GM23338 (cell line): Measurements from ENCODE around the gene LARGE1. TPM values are rescaled to one million over a fixed set of nuclear protein-coding genes. Genes with fewer than 3 reads are reported as not detected.

Experiments used
- ATAC-seq: fragments of 200-7000 bp; cut with Tn5 transposase; 3 replicates; pipeline ENCODE4 v1.9.1; 2020
- DNase-seq: peaks from one replicate; pipeline ENCODE4 v3.0.0-alpha.2; 2015; ENCODE audit warnings: low spot score
- H2AFZ ChIP-seq: fragments of 200-600 bp; sonication (generic); 2 replicates; pipeline ENCODE4 v1.8.0; 2016; ENCODE audit warnings: antibody characterized with exemption, mild to moderate bottlenecking, moderate library complexity
- H3F3A ChIP-seq: fragments of 200-600 bp; sonication (generic); replicated peaks from 2 replicates; pipeline ENCODE4 v1.8.0; 2017; ENCODE audit warnings: antibody characterized with exemption, mixed run types, low read depth
- H3K27ac ChIP-seq: fragments of 200-600 bp; sonication (generic); 2 replicates; pipeline ENCODE4 v1.6.1; 2016; ENCODE audit warnings: low read depth
- H3K27me3 ChIP-seq: fragments of 200-600 bp; sonication (generic); 2 replicates; pipeline ENCODE4 v1.8.0; 2016; ENCODE audit warnings: mild to moderate bottlenecking, mixed run types, moderate library complexity; ENCODE audit not compliant: insufficient read depth
- H3K36me3 ChIP-seq: fragments of 200-600 bp; sonication (generic); 2 replicates; pipeline ENCODE4 v1.8.0; 2016; ENCODE audit warnings: mild to moderate bottlenecking; ENCODE audit not compliant: insufficient read depth
- H3K4me1 ChIP-seq: fragments of 200-600 bp; sonication (generic); 2 replicates; pipeline ENCODE4 v1.8.0; 2016; ENCODE audit warnings: mild to moderate bottlenecking, moderate library complexity; ENCODE audit not compliant: insufficient read depth
- H3K4me2 ChIP-seq: fragments of 200-600 bp; sonication (generic); 2 replicates; pipeline ENCODE4 v1.7.1; 2017; ENCODE audit warnings: mixed run types
- H3K4me3 ChIP-seq: fragments of 200-600 bp; sonication (generic); 2 replicates; pipeline ENCODE4 v1.6.1; 2016; ENCODE audit warnings: mixed run types
- H3K79me2 ChIP-seq: fragments of 200-600 bp; sonication (generic); replicated peaks from 2 replicates; pipeline ENCODE4 v1.8.0; 2017; ENCODE audit warnings: mild to moderate bottlenecking; ENCODE audit not compliant: insufficient read depth
- H3K9me2 ChIP-seq: fragments of 200-600 bp; sonication (generic); 2 replicates; pipeline ENCODE4 v1.8.0; 2017; ENCODE audit not compliant: insufficient read depth
- H4K20me1 ChIP-seq: fragments of 200-600 bp; sonication (generic); replicated peaks from 2 replicates; pipeline ENCODE4 v1.8.0; 2017; ENCODE audit warnings: mild to moderate bottlenecking; ENCODE audit not compliant: insufficient read depth
- H3K27ac Mint-ChIP-seq: 2 replicates; pipeline ENCODE4 v1.8.0; 2020; ENCODE audit warnings: inconsistent platforms, mild to moderate bottlenecking, moderate library complexity, mixed read lengths
- H3K27me3 Mint-ChIP-seq: 3 replicates; pipeline ENCODE4 v1.8.0; 2022; ENCODE audit warnings: low read depth, mild to moderate bottlenecking, moderate library complexity, mixed read lengths, inconsistent platforms; ENCODE audit not compliant: insufficient read depth, poor library complexity
- H3K36me3 Mint-ChIP-seq: 3 replicates; pipeline ENCODE4 v1.8.0; 2021; ENCODE audit warnings: low read depth, mild to moderate bottlenecking, inconsistent platforms, moderate library complexity, mixed read lengths
- H3K4me1 Mint-ChIP-seq: 3 replicates; pipeline ENCODE4 v1.8.0; 2020; ENCODE audit warnings: mild to moderate bottlenecking, inconsistent platforms, mixed read lengths
- H3K4me3 Mint-ChIP-seq: 3 replicates; pipeline ENCODE4 v1.8.0; 2021; ENCODE audit warnings: moderate library complexity, mild to moderate bottlenecking, inconsistent platforms, mixed read lengths
- H3K9me3 Mint-ChIP-seq: 3 replicates; pipeline ENCODE4 v1.8.0; 2020; ENCODE audit warnings: moderate library complexity, mild to moderate bottlenecking, inconsistent platforms, mixed read lengths
- CREB1 ChIP-seq: fragments of 250-450 bp; sonication (Bioruptor Pico); IDR thresholded peaks from 2 replicates; pipeline ENCODE4 v1.5.0; 2020; ENCODE audit warnings: low read depth, mild to moderate bottlenecking, moderate library complexity
- EZH2 ChIP-seq: fragments of 200-600 bp; sonication (generic); IDR thresholded peaks from one replicate; pipeline ENCODE4 v1.8.0; 2017; ENCODE audit warnings: antibody characterized with exemption, mild to moderate bottlenecking, low read depth; ENCODE audit not compliant: unreplicated experiment
- JUNB ChIP-seq: IDR thresholded peaks from one replicate; pipeline ENCODE4 v1.6.1; 2016; ENCODE audit warnings: antibody characterized with exemption; ENCODE audit not compliant: unreplicated experiment
- NANOG ChIP-seq: IDR thresholded peaks from 2 replicates; pipeline ENCODE4 v1.6.1; 2016; ENCODE audit warnings: antibody characterized with exemption, borderline replicate concordance
- POLR2AphosphoS5 ChIP-seq: IDR thresholded peaks from 2 replicates; pipeline ENCODE4 v1.6.1; 2016; ENCODE audit warnings: antibody characterized with exemption, low read depth
- STAT1 ChIP-seq: IDR thresholded peaks from one replicate; pipeline ENCODE4 v1.6.1; 2016; ENCODE audit warnings: antibody characterized with exemption; ENCODE audit not compliant: unreplicated experiment
- ZNF331 ChIP-seq: fragments of 250-450 bp; sonication (Bioruptor Pico); IDR thresholded peaks from 2 replicates; pipeline ENCODE4 v1.5.0; 2020; ENCODE audit warnings: low read depth, mild to moderate bottlenecking, moderate library complexity
- polyA plus RNA-seq: library from polyadenylated mRNA; unstranded; fragments of >200 nt; fragmentation: Nextera tagmentation; extraction: Ambion mirVana; gene quantifications from 2 replicates; pipeline ENCODE4 v1.2.1, GENCODE V29; 2016
- total RNA-seq: library from RNA; depleted of rRNA; stranded (reverse); fragments of >200 nt; shearing (Covaris generic); gene quantifications from 2 replicates; pipeline ENCODE4 v1.2.3, GENCODE V29; 2014
- TF ChIP-seq, protein P1 (sequence below): IDR thresholded peaks from 2 replicates; pipeline ENCODE4 v1.6.1; 2016; ENCODE audit warnings: antibody characterized with exemption
- TF ChIP-seq, protein P2 (sequence below), 2 experiments: fragments of 200-600 bp in 1 of 2; sonication (generic) in 1 of 2; conservative IDR thresholded peaks; 2 replicates each; pipeline versions ENCODE4 v1.5.1 to v1.6.1; 2016 to 2017; ENCODE audit warnings: antibody characterized with exemption in 2 of 2, low read depth in 2 of 2, mild to moderate bottlenecking in 2 of 2, moderate library complexity in 1 of 2
- TF ChIP-seq, protein P3 (sequence below): fragments of 250-450 bp; sonication (Bioruptor Pico); IDR thresholded peaks from 2 replicates; pipeline ENCODE4 v1.5.0; 2020; ENCODE audit warnings: mild to moderate bottlenecking, moderate library complexity

Gene LARGE1
- total and polyA plus RNA-seq, 2 experiments from 2014 or later, result 12.8 to 75.6 TPM

DNA sequence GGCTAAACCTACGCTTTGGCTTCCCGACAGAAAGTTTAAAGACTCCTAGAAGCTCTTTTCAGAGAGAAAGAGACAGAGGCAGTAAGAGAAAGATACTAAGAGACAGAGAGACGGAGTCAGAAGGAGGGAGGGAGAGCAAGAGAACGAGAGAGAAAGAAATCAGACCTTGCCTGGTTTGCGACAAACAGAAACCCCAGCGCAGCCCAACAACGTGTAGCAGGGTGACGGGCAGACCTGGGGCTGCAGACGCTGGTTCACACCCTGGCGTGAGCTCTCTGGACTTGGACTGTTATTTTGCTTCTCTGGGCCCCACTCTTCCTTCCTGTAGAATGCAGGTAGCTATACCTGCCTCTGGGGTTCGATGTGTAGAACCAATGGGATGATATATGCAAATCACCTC, 617.7 kb downstream of the LARGE1 start:
- Mint-ChIP-seq H3K9me3 (no peaks in the 10 kb centered on the region), H3K36me3 (peaks cover 11% of the 10 kb centered on the region), H3K27me3 (peaks cover 5% of the 10 kb centered on the region), H3K4me3 (no peak overlapping the region), H3K27ac (peak overlapping the region; percentile 28; the same call in 1 of the 2 replicates), H3K4me1 (peaks cover 9% of the 10 kb centered on the region)
- no peaks in the 10 kb centered on the region for H3K4me1 ChIP-seq
- H3K27ac ChIP-seq, result no peak overlapping the region
- no peaks in the 10 kb centered on the region for H3K36me3 ChIP-seq
- no peaks in the 10 kb centered on the region for H3K79me2 ChIP-seq
- ATAC-seq (peak; percentile 15; the same call in 2 of the 3 replicates), DNase-seq (peak; percentile 13)
- H3K4me2 ChIP-seq, result no peak overlapping the region
- no peaks in the 10 kb centered on the region; the same call in 1 of the 2 replicates for H4K20me1 ChIP-seq
- no peaks in the 10 kb centered on the region for H3K9me2 ChIP-seq
- TF ChIP-seq ZNF331 (no peak), NANOG (no peak), CREB1 (CRISPR knock-in tag) (no peak), STAT1 (no peak), EZH2 (no peak), POLR2AphosphoS5 (no peak), JUNB (no peak)
- TF ChIP-seq, protein P1, sequence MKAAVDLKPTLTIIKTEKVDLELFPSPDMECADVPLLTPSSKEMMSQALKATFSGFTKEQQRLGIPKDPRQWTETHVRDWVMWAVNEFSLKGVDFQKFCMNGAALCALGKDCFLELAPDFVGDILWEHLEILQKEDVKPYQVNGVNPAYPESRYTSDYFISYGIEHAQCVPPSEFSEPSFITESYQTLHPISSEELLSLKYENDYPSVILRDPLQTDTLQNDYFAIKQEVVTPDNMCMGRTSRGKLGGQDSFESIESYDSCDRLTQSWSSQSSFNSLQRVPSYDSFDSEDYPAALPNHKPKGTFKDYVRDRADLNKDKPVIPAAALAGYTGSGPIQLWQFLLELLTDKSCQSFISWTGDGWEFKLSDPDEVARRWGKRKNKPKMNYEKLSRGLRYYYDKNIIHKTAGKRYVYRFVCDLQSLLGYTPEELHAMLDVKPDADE, result no peak
- TF ChIP-seq, protein P2, sequence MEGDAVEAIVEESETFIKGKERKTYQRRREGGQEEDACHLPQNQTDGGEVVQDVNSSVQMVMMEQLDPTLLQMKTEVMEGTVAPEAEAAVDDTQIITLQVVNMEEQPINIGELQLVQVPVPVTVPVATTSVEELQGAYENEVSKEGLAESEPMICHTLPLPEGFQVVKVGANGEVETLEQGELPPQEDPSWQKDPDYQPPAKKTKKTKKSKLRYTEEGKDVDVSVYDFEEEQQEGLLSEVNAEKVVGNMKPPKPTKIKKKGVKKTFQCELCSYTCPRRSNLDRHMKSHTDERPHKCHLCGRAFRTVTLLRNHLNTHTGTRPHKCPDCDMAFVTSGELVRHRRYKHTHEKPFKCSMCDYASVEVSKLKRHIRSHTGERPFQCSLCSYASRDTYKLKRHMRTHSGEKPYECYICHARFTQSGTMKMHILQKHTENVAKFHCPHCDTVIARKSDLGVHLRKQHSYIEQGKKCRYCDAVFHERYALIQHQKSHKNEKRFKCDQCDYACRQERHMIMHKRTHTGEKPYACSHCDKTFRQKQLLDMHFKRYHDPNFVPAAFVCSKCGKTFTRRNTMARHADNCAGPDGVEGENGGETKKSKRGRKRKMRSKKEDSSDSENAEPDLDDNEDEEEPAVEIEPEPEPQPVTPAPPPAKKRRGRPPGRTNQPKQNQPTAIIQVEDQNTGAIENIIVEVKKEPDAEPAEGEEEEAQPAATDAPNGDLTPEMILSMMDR (conservative IDR thresholded peaks at IDR 0.05; ENCODE audit: low read depth in 2 of 2), result no peak
- TF ChIP-seq, protein P3, sequence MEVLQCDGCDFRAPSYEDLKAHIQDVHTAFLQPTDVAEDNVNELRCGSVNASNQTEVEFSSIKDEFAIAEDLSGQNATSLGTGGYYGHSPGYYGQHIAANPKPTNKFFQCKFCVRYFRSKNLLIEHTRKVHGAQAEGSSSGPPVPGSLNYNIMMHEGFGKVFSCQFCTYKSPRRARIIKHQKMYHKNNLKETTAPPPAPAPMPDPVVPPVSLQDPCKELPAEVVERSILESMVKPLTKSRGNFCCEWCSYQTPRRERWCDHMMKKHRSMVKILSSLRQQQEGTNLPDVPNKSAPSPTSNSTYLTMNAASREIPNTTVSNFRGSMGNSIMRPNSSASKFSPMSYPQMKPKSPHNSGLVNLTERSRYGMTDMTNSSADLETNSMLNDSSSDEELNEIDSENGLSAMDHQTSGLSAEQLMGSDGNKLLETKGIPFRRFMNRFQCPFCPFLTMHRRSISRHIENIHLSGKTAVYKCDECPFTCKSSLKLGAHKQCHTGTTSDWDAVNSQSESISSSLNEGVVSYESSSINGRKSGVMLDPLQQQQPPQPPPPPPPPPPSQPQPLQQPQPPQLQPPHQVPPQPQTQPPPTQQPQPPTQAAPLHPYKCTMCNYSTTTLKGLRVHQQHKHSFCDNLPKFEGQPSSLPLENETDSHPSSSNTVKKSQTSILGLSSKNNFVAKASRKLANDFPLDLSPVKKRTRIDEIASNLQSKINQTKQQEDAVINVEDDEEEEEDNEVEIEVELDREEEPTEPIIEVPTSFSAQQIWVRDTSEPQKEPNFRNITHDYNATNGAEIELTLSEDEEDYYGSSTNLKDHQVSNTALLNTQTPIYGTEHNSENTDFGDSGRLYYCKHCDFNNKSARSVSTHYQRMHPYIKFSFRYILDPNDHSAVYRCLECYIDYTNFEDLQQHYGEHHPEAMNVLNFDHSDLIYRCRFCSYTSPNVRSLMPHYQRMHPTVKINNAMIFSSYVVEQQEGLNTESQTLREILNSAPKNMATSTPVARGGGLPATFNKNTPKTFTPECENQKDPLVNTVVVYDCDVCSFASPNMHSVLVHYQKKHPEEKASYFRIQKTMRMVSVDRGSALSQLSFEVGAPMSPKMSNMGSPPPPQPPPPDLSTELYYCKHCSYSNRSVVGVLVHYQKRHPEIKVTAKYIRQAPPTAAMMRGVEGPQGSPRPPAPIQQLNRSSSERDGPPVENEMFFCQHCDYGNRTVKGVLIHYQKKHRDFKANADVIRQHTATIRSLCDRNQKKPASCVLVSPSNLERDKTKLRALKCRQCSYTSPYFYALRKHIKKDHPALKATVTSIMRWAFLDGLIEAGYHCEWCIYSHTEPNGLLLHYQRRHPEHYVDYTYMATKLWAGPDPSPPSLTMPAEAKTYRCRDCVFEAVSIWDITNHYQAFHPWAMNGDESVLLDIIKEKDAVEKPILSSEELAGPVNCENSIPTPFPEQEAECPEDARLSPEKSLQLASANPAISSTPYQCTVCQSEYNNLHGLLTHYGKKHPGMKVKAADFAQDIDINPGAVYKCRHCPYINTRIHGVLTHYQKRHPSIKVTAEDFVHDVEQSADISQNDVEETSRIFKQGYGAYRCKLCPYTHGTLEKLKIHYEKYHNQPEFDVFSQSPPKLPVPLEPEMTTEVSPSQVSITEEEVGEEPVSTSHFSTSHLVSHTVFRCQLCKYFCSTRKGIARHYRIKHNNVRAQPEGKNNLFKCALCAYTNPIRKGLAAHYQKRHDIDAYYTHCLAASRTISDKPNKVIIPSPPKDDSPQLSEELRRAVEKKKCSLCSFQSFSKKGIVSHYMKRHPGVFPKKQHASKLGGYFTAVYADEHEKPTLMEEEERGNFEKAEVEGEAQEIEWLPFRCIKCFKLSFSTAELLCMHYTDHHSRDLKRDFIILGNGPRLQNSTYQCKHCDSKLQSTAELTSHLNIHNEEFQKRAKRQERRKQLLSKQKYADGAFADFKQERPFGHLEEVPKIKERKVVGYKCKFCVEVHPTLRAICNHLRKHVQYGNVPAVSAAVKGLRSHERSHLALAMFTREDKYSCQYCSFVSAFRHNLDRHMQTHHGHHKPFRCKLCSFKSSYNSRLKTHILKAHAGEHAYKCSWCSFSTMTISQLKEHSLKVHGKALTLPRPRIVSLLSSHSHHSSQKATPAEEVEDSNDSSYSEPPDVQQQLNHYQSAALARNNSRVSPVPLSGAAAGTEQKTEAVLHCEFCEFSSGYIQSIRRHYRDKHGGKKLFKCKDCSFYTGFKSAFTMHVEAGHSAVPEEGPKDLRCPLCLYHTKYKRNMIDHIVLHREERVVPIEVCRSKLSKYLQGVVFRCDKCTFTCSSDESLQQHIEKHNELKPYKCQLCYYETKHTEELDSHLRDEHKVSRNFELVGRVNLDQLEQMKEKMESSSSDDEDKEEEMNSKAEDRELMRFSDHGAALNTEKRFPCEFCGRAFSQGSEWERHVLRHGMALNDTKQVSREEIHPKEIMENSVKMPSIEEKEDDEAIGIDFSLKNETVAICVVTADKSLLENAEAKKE, result no peak
- no peaks in the 10 kb centered on the region for H3K27me3 ChIP-seq
- no peaks in the 10 kb centered on the region for H3F3A ChIP-seq
- no peak overlapping the region for H2AFZ ChIP-seq
- H3K4me3 ChIP-seq, result no peak overlapping the region
